Type B pancreatic cell (in vitro differentiated cells): Measurements from ENCODE around the gene HSD11B1. TPM values are rescaled to one million over a fixed set of nuclear protein-coding genes. Genes with fewer than 3 reads are reported as not detected.

Experiments used
- DNase-seq: peaks from one replicate; pipeline ENCODE4 v3.0.0; 2021; ENCODE audit warnings: mixed read lengths; ENCODE audit not compliant: unreplicated experiment; ENCODE audit errors: extremely low spot score
- H3K27ac Mint-ChIP-seq: 2 replicates; pipeline ENCODE4 v1.8.0; 2021; ENCODE audit warnings: mild to moderate bottlenecking, mixed read lengths
- H3K27me3 Mint-ChIP-seq: 2 replicates; pipeline ENCODE4 v1.8.0; 2021; ENCODE audit warnings: mixed read lengths
- H3K36me3 Mint-ChIP-seq: 2 replicates; pipeline ENCODE4 v1.8.0; 2021; ENCODE audit warnings: mixed read lengths
- H3K4me1 Mint-ChIP-seq: one replicate; pipeline ENCODE4 v1.8.0; 2021; ENCODE audit warnings: mixed read lengths; ENCODE audit not compliant: unreplicated experiment
- H3K4me3 Mint-ChIP-seq: 2 replicates; pipeline ENCODE4 v1.8.0; 2021; ENCODE audit warnings: mild to moderate bottlenecking, mixed read lengths
- H3K9me3 Mint-ChIP-seq: 2 replicates; pipeline ENCODE4 v1.8.0; 2021; ENCODE audit warnings: mixed read lengths
- CTCF ChIP-seq: fragments of 200-600 bp; sonication (generic); conservative IDR thresholded peaks from 2 replicates; pipeline ENCODE4 v1.5.0; 2021; ENCODE audit warnings: antibody characterized with exemption, mild to moderate bottlenecking
- total RNA-seq: library from RNA; stranded (reverse); gene quantifications from 2 replicates; pipeline ENCODE4 v1.2.1, GENCODE V29; 2021; ENCODE audit warnings: low replicate concordance

The HSD11B1 gene
- total RNA-seq, 1 donor from 2014 or later, result not detected

- H3K9me3 Mint-ChIP-seq, result no peaks in the 10 kb centered on the region
- peaks cover 19% of the 10 kb centered on the region for H3K27me3 Mint-ChIP-seq
- no peak overlapping the region for H3K27ac Mint-ChIP-seq
- H3K36me3 Mint-ChIP-seq, result no peaks in the 10 kb centered on the region
- H3K4me1 Mint-ChIP-seq, result no peaks in the 10 kb centered on the region
- H3K4me3 Mint-ChIP-seq, result no peak overlapping the region
- no peak for TF ChIP-seq CTCF
- DNase-seq, result no peak
Observed at GRCh38 chr1:209761011-209761635, 56.5 kb downstream of the HSD11B1 start.

GRCh38 chr1:209766051-209766450, 61.4 kb downstream of the HSD11B1 start:
- no peak for DNase-seq
- no peak for TF ChIP-seq CTCF
- H3K4me3 Mint-ChIP-seq, result no peak overlapping the region
- peaks cover 11% of the 10 kb centered on the region for H3K4me1 Mint-ChIP-seq
- no peaks in the 10 kb centered on the region for H3K9me3 Mint-ChIP-seq
- peaks cover 12% of the 10 kb centered on the region for H3K27me3 Mint-ChIP-seq
- H3K36me3 Mint-ChIP-seq, result no peaks in the 10 kb centered on the region
- no peak overlapping the region for H3K27ac Mint-ChIP-seq

GRCh38 chr1:209767096-209767495, 62.5 kb downstream of the HSD11B1 start:
- peaks cover 7% of the 10 kb centered on the region for H3K27me3 Mint-ChIP-seq
- H3K4me1 Mint-ChIP-seq, result peaks cover 11% of the 10 kb centered on the region
- H3K36me3 Mint-ChIP-seq, result no peaks in the 10 kb centered on the region
- H3K4me3 Mint-ChIP-seq, result no peak overlapping the region
- H3K27ac Mint-ChIP-seq, result no peak overlapping the region
- no peaks in the 10 kb centered on the region for H3K9me3 Mint-ChIP-seq
- DNase-seq, result no peak
- TF ChIP-seq CTCF, result no peak

- no peak for DNase-seq
- Mint-ChIP-seq H3K36me3 (no peaks in the 10 kb centered on the region), H3K4me1 (peaks cover 11% of the 10 kb centered on the region), H3K4me3 (no peak overlapping the region), H3K27ac (no peak overlapping the region), H3K27me3 (peaks cover 5% of the 10 kb centered on the region), H3K9me3 (no peaks in the 10 kb centered on the region)
- TF ChIP-seq CTCF, result no peak
Observed at GRCh38 chr1:209767706-209768105, 63.1 kb downstream of the HSD11B1 start.

- Mint-ChIP-seq H3K9me3 (no peaks in the 10 kb centered on the region), H3K27ac (no peak overlapping the region), H3K27me3 (peaks cover 7% of the 10 kb centered on the region), H3K36me3 (no peaks in the 10 kb centered on the region), H3K4me3 (no peak overlapping the region), H3K4me1 (peaks cover 11% of the 10 kb centered on the region)
- DNase-seq, result no peak
- TF ChIP-seq CTCF, result no peak
Observed at GRCh38 chr1:209768354-209768774, 63.7 kb downstream of the HSD11B1 start.
